Liver (tissue), 9 donors: Measurements from ENCODE around the gene ST14. TPM values are rescaled to one million over a fixed set of nuclear protein-coding genes. Genes with fewer than 3 reads are reported as not detected.

Source experiments
- DNase-seq: peaks from one replicate; pipeline ENCODE4 v3.0.0-alpha.2; 2017; ENCODE audit warnings: low spot score
- H3K27ac ChIP-seq, 2 donors: one replicate each; pipeline ENCODE4 v1.7.0; 2013; ENCODE audit warnings: inconsistent platforms in 2 of 2, low read length in 2 of 2, control low read depth in 1 of 2, low read depth in 1 of 2, mild to moderate bottlenecking in 1 of 2
- H3K27me3 ChIP-seq, 4 donors: one replicate each; pipeline versions ENCODE4 v1.6.1 to v1.7.0; 2013; ENCODE audit warnings: low read length in 3 of 4, inconsistent platforms in 1 of 4, mild to moderate bottlenecking in 1 of 4, moderate library complexity in 1 of 4; ENCODE audit not compliant: control insufficient read depth in 4 of 4, insufficient read depth in 4 of 4
- H3K36me3 ChIP-seq, 4 donors: one replicate each; pipeline versions ENCODE4 v1.6.1 to v1.7.0; 2013; ENCODE audit warnings: low read length in 3 of 4, mild to moderate bottlenecking in 3 of 4, low read depth in 1 of 4, moderate library complexity in 1 of 4; ENCODE audit not compliant: control insufficient read depth in 4 of 4, insufficient read depth in 3 of 4
- H3K4me1 ChIP-seq, 4 donors: one replicate each; pipeline versions ENCODE4 v1.6.1 to v1.7.0; 2013; ENCODE audit warnings: low read length in 3 of 4, mild to moderate bottlenecking in 3 of 4, moderate library complexity in 1 of 4; ENCODE audit not compliant: control insufficient read depth in 4 of 4, insufficient read depth in 4 of 4
- H3K4me3 ChIP-seq, 3 donors: one replicate each; pipeline versions ENCODE4 v1.6.1 to v1.7.0; 2013; ENCODE audit warnings: low read length in 3 of 3, control low read depth in 1 of 3, low read depth in 1 of 3, mild to moderate bottlenecking in 1 of 3
- H3K9ac ChIP-seq, 2 donors: one replicate each; pipeline ENCODE4 v1.7.0; 2013; ENCODE audit warnings: low read length in 2 of 2, mild to moderate bottlenecking in 2 of 2, moderate library complexity in 2 of 2, control low read depth in 1 of 2, low read depth in 1 of 2
- H3K9me3 ChIP-seq, 4 donors: one replicate each; pipeline versions ENCODE4 v1.6.1 to v1.7.0; 2013; ENCODE audit warnings: low read length in 3 of 4; ENCODE audit not compliant: control insufficient read depth in 4 of 4
- CTCF ChIP-seq: fragments of 150-350 bp; IDR thresholded peaks from 2 replicates; pipeline ENCODE4 v1.5.1; 2017; ENCODE audit warnings: improper control_type of control experiment, low read depth, low read length; ENCODE audit not compliant: missing input control
- GABPA ChIP-seq, 2 donors: IDR thresholded peaks in 1 of 2; conservative IDR thresholded peaks in 1 of 2; 2 replicates each; pipeline ENCODE4 v1.6.1; 2016; ENCODE audit warnings: antibody characterized with exemption in 2 of 2, mild to moderate bottlenecking in 1 of 2, moderate library complexity in 1 of 2
- HNF4A ChIP-seq, 2 donors: conservative IDR thresholded peaks; 2 replicates each; pipeline ENCODE4 v1.6.1; 2016; ENCODE audit warnings: antibody characterized with exemption in 2 of 2, mild to moderate bottlenecking in 2 of 2
- JUND ChIP-seq, 2 donors: IDR thresholded peaks; 2 replicates each; pipeline ENCODE4 v1.6.1; 2016; ENCODE audit warnings: antibody characterized with exemption in 2 of 2
- RAD21 ChIP-seq, 2 donors: IDR thresholded peaks; 2 replicates each; pipeline ENCODE4 v1.6.1; 2016; ENCODE audit warnings: antibody characterized with exemption in 2 of 2, mild to moderate bottlenecking in 2 of 2
- RXRA ChIP-seq, 2 donors: IDR thresholded peaks; 2 replicates each; pipeline ENCODE4 v1.6.1; 2017 to 2018; ENCODE audit warnings: antibody characterized with exemption in 2 of 2, mild to moderate bottlenecking in 1 of 2
- SP1 ChIP-seq: IDR thresholded peaks from 2 replicates; pipeline ENCODE4 v1.6.1; 2018; ENCODE audit warnings: antibody characterized with exemption, mild to moderate bottlenecking
- TAF1 ChIP-seq: conservative IDR thresholded peaks from 2 replicates; pipeline ENCODE4 v1.6.1; 2016; ENCODE audit warnings: antibody characterized with exemption, mild to moderate bottlenecking
- WGBS: extraction: QIAGEN DNeasy Blood & Tissue Kit; methylation state at CpG from one replicate; pipeline ENCODE4 v1.1.7; 2013; 5-methylcytosine and 5-hydroxymethylcytosine counted together
- polyA plus RNA-seq, 2 donors: library from polyadenylated mRNA; stranded (reverse) in 1 of 2; unstranded in 1 of 2; fragments of 200-250 nt in 1 of 2; fragments of >200 nt in 1 of 2; fragmentation: Nextera tagmentation in 1 of 2; extraction: Ambion mirVana in 1 of 2; gene quantifications; one replicate each; pipeline versions ENCODE4 v1.2.1 to v1.2.3, GENCODE V29; 2013 to 2015
- total RNA-seq, 2 donors: library from RNA; depleted of rRNA; stranded (reverse); fragments of >200 nt; gene quantifications; one replicate each; pipeline ENCODE4 v1.2.3, GENCODE V29; 2014
- TF ChIP-seq, protein P1 (sequence below): IDR thresholded peaks from 2 replicates; pipeline ENCODE4 v1.6.1; 2016; ENCODE audit warnings: antibody characterized with exemption
- TF ChIP-seq, protein P2 (sequence below): IDR thresholded peaks from 2 replicates; pipeline ENCODE4 v1.6.1; 2016; ENCODE audit warnings: antibody characterized with exemption
- TF ChIP-seq, protein P3 (sequence below): IDR thresholded peaks from 2 replicates; pipeline ENCODE4 v1.6.1; 2016; ENCODE audit warnings: antibody characterized with exemption, mild to moderate bottlenecking
- donor health status: healthy.
- donor health status: healthy.
- donor health status: healthy.
- donor health status: healthy.
- donor health status: healthy.

The ST14 gene
- total and polyA plus RNA-seq, 4 donors: 2.8 to 5.9 (median 4.5) TPM

GRCh38 chr11:130189492-130190210, 30.1 kb downstream of the ST14 start:
- Histone ChIP-seq H3K4me1 (peaks cover 0 to 15% (median 7%) of the 10 kb centered on the region in 4 donors), H3K27me3 (no peaks in the 10 kb centered on the region), H3K27ac (no peak overlapping the region), H3K36me3 (no peaks in the 10 kb centered on the region), H3K4me3 (no peak overlapping the region), H3K9ac (no peak overlapping the region), H3K9me3 (no peaks in the 10 kb centered on the region)
- DNase-seq: no peak
- TF ChIP-seq HNF4A (conservative IDR thresholded peaks at IDR 0.05) (peak in 1 of 2 donors; percentile 51), SP1 (no peak), TAF1 (no peak), RXRA (IDR thresholded peaks at IDR 0.05) (no peak)
- WGBS: 79% methylated on average over 32 of the region's 32 CpGs

- Histone ChIP-seq H3K36me3 (no peaks in the 10 kb centered on the region), H3K9ac (no peak overlapping the region), H3K27ac (no peak overlapping the region)
These were observed 30.8 kb downstream of the ST14 start for GRCh38 chr11:130190371-130190881.

More at GRCh38 chr11:130190371-130190881, 30.8 kb downstream of the ST14 start:
- no peak for DNase-seq
- Histone ChIP-seq H3K9me3 (no peaks in the 10 kb centered on the region), H3K4me3 (no peak overlapping the region), H3K4me1 (peaks cover 0 to 15% (median 7%) of the 10 kb centered on the region in 4 donors), H3K27me3 (no peaks in the 10 kb centered on the region)
- TF ChIP-seq GABPA (IDR thresholded peaks at IDR 0.05 in 1 of 2, conservative IDR thresholded peaks at IDR 0.05 in 1 of 2) (no peak), JUND (IDR thresholded peaks at IDR 0.05) (no peak), RAD21 (IDR thresholded peaks at IDR 0.05) (no peak), RXRA (IDR thresholded peaks at IDR 0.05) (no peak), HNF4A (conservative IDR thresholded peaks at IDR 0.05) (no peak), CTCF (no peak), SP1 (no peak)
- TF ChIP-seq, protein P1, sequence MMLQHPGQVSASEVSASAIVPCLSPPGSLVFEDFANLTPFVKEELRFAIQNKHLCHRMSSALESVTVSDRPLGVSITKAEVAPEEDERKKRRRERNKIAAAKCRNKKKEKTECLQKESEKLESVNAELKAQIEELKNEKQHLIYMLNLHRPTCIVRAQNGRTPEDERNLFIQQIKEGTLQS: no peak
- TF ChIP-seq, protein P2, sequence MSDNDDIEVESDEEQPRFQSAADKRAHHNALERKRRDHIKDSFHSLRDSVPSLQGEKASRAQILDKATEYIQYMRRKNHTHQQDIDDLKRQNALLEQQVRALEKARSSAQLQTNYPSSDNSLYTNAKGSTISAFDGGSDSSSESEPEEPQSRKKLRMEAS: no peak
- TF ChIP-seq, protein P3, sequence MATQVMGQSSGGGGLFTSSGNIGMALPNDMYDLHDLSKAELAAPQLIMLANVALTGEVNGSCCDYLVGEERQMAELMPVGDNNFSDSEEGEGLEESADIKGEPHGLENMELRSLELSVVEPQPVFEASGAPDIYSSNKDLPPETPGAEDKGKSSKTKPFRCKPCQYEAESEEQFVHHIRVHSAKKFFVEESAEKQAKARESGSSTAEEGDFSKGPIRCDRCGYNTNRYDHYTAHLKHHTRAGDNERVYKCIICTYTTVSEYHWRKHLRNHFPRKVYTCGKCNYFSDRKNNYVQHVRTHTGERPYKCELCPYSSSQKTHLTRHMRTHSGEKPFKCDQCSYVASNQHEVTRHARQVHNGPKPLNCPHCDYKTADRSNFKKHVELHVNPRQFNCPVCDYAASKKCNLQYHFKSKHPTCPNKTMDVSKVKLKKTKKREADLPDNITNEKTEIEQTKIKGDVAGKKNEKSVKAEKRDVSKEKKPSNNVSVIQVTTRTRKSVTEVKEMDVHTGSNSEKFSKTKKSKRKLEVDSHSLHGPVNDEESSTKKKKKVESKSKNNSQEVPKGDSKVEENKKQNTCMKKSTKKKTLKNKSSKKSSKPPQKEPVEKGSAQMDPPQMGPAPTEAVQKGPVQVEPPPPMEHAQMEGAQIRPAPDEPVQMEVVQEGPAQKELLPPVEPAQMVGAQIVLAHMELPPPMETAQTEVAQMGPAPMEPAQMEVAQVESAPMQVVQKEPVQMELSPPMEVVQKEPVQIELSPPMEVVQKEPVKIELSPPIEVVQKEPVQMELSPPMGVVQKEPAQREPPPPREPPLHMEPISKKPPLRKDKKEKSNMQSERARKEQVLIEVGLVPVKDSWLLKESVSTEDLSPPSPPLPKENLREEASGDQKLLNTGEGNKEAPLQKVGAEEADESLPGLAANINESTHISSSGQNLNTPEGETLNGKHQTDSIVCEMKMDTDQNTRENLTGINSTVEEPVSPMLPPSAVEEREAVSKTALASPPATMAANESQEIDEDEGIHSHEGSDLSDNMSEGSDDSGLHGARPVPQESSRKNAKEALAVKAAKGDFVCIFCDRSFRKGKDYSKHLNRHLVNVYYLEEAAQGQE: no peak
- WGBS: 87% methylated on average over 29 of the region's 29 CpGs
